ENCODE results near the gene KLF3.

Gene KLF3

DNA sequence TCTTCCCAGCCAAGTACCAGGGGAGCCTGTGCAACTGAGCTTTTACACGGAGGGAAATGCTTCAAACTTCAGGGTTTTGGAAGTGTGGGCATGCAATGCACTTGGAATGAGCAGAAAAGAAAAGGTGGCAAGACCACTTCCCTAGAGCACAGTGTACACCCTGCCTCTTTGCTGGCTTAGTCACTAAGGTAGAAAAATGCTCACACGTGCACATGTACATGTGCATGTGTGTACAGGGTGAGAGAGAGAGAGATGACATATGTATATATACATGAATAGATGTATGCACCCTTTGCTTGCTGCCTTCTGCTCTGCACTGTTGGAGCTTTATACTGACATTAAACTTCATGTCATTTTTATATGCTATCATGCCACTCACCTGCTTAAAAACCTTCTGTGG lies 7.9 kb upstream of the KLF3 start:
- no peak for DNase-seq (ENCODE audit: low read depth)

DNA sequence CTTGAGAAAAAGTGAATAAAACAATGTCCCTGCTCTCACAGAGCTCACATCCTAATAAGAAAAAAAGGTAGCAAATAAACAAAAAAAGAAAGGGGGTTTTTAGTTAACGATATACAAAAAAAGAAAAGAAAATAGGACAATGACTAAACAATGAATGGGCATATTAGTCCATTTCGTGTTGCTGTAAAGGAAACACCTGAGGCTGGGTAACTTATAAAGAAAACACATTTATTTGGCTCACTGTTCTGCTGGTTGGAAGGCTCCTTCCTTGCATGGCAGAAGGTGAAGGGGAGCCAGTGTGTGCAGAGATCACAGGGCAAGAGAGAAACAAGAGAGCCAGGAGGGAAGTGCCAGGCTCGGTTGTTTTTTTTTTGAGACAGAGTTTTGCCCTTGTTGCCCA lies 4.7 kb upstream of the KLF3 start:
- no peak for DNase-seq (ENCODE audit: low read depth)

DNA sequence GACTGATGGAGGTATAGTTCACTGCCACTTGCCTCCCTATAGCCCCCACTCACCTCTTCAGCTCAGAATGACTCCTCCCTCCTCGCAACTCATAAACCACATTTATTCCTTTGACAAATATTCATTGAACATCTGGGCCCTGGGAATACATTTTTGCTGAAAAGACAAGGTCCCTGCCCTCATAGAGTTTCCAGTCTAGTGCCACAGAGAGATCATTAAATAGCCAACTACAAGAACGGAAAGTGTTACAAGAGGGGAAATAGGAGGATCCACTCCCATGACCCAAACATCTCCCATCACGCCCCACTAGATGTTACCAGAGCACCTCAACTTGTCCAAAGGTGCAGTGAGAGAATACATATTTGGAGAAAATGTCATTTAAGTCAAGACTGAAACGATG lies 3.2 kb upstream of the KLF3 start:
- no peak for DNase-seq (ENCODE audit: low read depth)

- no peak for DNase-seq (ENCODE audit: low read depth)
These were observed 2.6 kb upstream of the KLF3 start for GRCh38 chr4:38661371-38661770.

DNA sequence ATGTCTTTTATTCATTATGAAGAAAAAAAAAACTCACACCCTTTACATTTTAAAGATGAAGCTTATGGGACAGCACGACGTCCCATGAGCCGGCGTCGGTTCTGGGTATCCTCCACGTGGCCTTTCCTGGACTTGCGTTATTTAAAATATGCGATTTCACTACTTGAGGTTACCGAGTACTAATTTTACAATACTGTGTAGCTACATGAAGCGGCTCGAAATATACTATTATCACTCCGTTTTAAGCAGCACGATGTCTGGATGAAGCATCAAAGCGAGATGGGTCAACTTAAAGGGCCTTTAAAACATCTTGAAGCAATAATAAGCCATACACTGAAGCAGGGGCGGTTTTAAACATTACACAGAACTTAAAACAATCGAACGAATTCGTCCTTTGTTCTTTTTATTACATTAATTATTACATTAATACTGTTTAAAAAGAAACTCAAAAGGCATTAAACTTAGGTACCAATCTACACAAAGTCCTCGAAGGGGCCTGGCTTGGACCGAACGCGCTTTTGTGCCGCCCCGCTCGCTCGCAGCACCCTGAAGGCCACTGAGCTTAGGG lies 1.4 kb upstream of the KLF3 start:
- DNase-seq (ENCODE audit: low read depth): peak; percentile 9

DNA sequence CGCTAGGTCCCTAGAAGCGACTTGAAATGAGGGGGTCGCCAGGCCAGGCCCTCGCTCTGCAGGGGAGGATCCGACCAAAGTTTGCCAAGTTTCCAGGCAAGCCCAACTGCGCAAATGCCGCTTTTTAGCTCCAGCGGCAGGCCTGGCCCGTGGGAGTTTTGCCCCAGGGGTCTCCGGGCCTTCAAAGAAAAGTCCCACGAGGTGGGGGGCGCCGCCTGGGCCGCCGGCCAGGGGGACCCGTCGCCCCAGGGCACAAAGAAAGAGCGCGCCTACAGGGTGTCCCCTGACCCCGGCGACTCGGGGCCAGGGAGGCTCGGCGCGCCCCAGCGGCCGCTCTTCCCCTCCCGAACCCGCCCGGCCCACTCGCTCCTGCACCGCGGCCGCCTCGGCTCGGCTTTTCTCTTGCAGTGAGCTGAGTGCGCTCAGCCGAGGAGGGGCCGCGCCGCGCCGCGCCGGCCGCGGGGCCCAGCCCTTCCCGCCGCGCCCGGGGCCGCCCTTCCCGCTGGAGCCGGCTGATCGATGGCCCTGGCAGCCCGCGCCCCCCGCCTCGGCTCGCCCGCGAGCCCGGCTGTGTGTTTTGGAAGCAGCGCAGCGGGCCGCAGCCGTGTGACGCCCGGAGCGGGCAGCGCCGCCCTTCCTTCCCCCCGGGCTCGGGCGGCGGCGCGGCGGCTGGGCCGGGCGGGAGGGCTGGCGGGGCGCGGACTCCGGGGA lies 754 bp upstream of the KLF3 start:
- DNase-seq (ENCODE audit: low read depth): no peak

- peak; percentile 64 for DNase-seq (ENCODE audit: low read depth)
These were observed 855 bp downstream of the KLF3 start for GRCh38 chr4:38664706-38665401.

DNA sequence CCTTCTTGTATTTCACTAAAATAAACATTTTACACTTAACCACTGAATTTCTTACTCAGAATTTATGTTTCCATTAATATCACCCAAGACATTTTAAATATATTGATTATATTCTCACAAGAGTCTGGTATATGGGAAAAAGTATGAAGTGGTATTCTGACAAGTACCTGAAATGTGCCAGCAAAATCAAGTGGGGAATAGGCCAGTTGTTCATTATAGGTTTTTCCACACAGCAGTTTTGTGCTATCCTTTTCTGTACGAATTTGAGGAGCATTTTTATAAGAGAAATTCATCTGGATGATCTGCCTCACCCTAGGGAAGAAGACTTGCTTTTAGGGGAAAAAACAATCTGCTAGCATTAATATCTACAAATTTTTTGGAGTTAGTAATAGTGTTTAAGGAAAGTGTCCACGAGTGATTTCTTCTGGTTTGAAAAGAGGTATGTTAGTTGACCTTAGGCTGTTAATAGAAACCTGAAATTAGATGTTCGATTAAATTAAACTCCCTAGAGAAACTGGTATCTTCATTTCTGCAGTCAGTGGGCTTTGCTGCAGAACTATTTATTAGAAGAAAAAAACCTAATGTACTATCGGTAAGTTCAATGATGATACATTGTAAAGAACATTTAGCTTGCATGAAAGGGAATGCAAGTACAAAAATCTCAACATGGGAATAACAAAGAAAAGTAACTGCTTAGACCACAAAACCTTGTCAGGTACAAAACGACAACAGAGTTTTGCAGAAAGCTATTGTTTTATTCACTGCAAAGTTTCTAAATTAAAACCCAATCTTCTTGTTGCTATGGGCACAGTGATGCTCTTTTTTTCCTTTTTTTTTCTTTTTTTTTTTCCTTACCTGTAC lies 1.8 kb downstream of the KLF3 start:
- DNase-seq (ENCODE audit: low read depth): no peak

DNA sequence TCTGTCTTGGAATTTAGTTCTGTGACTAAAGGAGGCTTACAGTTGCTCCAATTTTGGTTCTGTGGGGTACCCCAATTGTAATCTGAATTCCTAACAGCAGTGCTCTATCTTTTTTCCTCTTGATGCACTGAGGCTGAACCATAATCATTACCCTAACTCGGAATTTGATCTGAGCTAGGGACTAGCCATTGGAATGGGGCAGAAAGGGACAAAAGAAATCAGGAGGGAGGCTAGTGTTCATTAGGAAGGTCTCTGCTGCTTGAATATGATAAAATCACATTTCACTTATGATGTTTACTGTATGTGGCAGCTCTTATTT lies 2.7 kb downstream of the KLF3 start:
- no peak for DNase-seq (ENCODE audit: low read depth)

GRCh38 chr4:38667085-38667893 lies 3.3 kb downstream of the KLF3 start:
- DNase-seq (ENCODE audit: low read depth): peak; percentile 98

DNA sequence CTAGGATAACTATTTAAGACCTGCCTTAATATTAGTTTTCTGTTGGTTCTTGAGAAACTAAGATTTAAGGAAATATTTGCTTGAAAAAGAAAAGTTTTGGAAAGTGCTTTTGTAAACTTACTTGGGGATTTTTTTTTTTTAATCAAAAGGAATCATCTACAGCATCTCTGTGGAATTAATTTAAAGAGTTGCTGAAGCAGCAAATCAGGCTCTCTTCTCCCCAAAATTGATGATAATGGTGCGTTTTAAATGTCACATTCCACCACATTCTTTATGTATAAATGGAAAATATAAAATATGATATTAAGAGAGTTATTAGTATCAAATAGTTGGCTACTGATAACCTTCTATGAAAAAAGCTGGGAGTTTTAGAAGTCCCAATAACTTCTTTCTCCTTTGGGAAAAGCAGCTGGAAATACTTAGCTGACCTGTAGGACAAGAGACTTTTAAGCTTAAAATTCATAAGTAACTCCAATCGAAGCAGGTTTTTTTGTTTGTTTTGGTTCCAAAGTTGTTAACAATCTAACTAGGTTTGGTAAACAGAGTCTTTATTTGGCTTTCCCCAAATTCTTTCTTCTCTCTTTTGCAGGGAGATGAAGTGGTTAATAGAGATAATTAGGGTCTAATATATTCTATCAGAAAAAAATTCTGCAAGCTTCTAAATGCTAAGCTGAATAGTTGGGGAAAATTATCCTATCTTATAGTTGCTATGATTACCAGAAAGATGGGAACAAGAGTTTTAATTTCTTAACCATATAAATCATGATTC lies 4.4 kb downstream of the KLF3 start:
- no peak for DNase-seq (ENCODE audit: low read depth)

GRCh38 chr4:38669208-38669607 lies 5.2 kb downstream of the KLF3 start:
- DNase-seq (ENCODE audit: low read depth): no peak

DNA sequence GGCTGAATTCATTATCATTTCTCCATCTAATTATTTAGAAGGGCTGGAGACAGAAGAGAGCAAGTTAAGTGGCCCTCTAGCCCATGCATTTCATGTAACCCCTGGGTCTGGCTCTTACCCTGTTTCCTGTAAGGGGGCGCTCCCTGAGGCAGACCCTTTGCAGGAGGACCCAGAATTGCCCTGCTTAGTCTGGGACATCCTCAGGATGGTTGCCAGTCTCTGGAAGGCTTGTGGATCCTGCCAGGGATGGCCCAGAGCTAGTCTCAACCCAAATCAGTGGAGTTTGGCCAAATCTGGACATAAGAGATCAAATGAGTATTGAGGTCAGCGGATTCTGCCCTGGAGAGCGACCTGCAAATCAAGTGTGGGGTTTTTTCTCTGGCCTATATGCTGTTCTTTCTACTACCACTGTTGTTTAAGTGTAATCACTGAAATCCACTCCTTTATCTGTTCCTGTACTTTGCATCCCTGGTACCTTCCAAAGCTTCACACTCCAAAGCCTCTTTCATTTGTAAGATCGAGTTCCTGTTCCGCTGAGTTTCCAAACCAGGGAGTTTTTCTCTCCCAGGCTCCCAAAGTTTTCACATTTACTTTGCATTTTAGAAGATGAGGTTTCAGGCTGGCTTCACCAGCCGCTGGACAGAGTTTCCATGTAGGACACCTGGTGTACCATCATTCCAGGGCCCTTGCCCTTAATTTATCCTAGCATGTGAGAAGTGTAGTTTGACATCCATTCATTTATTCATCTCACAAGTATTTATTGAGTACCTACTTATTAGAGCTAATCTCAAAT lies 6.3 kb downstream of the KLF3 start:
- DNase-seq (ENCODE audit: low read depth): no peak

GRCh38 chr4:38670939-38671591 lies 7.1 kb downstream of the KLF3 start:
- no peak for DNase-seq (ENCODE audit: low read depth)

DNA sequence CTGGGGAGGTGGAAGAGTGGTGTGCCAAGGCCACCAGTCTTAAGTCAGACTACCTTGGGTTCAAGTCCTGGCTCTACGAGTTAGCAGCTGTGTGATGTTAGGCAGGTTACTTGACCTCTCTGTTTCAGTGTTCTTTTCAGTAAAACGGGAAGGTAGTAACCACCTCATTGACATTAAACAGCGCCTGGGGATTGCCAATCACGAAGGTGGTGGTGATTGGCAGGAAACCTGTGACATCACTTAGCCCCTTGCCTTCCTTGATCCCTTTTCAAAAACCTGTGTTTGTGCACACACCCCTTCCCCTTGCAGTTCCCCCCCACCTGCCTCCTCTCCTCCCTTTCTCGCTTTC lies 7.6 kb downstream of the KLF3 start:
- no peak for DNase-seq (ENCODE audit: low read depth)

- no peak for DNase-seq (ENCODE audit: low read depth)
These were observed 8.0 kb downstream of the KLF3 start for GRCh38 chr4:38672074-38672396.

DNA sequence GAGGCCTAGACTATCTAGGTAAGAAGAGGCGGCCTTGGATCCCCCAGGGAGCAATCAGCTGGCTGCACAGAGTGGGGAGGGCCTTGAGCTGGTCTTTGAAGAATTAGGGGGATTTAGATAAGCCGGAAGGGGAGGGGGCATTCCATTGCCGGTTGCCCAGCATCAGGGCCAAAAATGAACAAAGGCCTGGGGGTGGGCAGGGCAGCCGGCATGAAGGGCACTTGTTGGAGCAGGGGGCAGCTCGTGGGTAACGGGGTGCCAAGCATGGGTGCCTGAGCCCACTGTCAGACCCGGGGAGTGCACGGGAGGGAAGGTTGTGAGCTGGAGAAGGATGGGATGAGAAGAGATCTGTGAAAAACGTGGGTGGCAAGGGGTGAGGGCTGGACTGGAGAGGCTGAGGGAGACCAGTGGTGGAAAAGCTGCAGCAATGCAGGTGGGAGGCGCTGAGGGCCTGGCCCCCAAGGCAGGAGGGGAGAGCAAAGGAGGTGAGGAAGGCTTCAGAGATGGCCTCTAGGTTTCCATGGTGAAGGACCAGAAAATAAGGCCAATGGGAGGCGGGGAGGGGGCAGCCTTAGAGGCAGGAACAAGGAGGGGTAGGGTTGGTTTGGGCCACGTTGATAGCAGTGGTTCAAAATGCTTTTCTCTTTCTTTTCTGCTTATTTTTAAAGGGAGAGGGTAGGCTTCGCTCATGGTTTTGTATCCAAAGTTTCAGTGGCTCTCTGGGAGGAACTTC lies 8.6 kb downstream of the KLF3 start:
- no peak for DNase-seq (ENCODE audit: low read depth)

DNA sequence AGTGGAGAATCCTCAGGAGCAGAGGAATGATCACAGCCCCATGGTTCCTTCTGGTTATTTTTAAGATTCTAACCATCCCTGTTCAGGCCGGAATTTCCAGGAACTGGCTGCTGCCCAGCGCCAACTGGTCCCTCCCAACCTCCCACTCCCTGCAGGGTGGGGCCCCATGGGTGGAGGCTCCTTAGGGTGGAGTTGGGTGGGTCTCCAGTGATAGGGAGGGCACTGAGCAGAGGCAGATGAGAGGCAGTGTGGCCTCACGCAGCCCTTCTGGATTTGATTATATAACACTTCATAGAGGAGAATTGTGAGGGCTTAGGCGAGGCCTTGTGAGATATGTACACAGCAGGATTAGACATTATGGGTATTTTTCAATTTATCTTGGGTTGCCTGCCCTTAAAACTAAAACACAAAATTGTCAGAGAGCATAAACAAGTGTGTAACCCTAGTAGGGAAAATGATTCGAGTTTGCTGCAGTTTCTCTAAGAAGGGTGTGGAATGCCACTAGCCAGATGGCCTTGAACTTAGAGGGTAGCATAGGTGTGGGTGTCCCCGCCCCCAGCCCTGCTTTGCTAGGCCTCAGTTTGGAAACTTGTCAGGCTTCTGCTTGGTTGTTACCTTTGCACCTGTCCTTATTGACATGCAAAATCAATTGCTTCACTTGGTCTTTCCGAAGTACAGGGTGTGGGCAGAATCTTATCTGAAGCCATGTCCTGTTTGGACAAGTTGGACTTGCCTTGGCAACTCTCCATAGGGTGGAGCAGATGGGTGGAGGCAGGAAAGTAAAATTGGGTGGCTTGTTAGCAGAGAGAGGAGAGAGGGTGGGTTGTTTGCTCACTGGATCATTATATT lies 9.4 kb downstream of the KLF3 start:
- peak; percentile 47 for DNase-seq (ENCODE audit: low read depth)
